Measurements from ENCODE around the gene TTC21A.
A peak's percentile ranks its signal among the peaks of the same experiment; 100 is the strongest.
"Not testable (repeated sequence)": the region's sequence is repeated elsewhere in the genome, so short reads cannot be mapped to it uniquely, and the experiment has no call there.

TTC21A gene

GRCh38 chr3:39153977-39154279 is 46.4 kb downstream of the TTC21A start:
- DNase-seq, result no peak

DNA sequence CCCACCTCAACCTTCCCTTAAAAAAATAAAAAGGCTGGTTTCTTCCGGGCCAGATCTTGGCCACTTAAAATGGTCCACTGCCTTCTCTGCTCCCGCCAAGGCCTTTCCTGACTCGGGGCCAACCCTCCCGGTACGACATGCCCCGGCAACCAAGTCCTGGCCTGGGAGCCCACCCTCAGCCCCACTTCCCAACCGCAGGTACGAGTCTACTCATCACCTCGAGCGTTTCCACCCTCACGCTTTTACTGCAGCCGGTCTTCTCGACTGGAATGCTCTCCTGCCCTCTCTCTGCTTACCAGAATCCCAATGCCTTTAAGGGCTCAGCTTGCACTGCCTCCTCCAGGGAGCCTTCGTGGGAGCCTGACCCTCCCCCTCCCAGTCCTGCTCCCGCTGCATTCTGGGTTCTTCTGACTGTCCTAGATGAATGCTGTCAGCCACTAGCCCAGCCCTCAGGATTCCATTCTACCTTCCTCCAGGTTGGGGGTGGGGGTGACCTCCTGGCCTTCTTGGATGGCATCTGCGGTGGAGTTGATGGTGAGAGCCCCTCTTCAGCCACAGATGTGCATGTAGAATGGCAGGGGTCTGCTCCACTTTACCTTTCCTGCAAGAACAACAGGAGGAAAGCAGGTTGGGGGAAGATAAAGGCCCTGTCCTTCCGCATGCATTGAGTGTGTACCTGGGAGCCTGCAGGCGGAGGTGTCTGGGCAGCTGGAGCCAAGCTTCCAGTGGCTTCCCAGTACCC is 47.0 kb downstream of the TTC21A start:
- no peak for DNase-seq

DNA sequence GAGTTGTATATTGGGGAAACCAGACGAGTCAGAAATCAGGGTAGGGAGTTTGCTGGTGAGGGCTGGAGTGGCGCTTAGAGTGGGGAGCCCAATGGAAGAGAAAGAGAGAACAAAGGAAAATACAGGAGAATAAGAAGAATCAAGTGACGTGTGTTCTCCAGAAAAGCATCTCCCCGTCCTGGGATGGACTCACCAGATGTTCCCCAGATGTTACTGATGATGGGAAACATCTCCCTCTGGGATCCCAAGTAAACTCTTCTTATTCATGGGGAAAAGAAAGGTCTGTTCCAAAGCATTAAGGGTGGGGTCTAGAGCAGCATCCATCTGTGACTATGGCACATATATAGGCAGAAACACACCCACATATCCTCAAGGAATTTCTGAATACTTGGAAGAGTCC is 48.9 kb downstream of the TTC21A start:
- DNase-seq, result no peak

GRCh38 chr3:39157359-39157758 is 49.9 kb downstream of the TTC21A start:
- no peak for DNase-seq

- DNase-seq, result no peak
Observed at GRCh38 chr3:39158148-39158715, 50.8 kb downstream of the TTC21A start.

GRCh38 chr3:39164414-39164813 is 56.9 kb downstream of the TTC21A start:
- no peak for DNase-seq

- no peak for DNase-seq
Observed at GRCh38 chr3:39165518-39165917, 58.0 kb downstream of the TTC21A start.

DNA sequence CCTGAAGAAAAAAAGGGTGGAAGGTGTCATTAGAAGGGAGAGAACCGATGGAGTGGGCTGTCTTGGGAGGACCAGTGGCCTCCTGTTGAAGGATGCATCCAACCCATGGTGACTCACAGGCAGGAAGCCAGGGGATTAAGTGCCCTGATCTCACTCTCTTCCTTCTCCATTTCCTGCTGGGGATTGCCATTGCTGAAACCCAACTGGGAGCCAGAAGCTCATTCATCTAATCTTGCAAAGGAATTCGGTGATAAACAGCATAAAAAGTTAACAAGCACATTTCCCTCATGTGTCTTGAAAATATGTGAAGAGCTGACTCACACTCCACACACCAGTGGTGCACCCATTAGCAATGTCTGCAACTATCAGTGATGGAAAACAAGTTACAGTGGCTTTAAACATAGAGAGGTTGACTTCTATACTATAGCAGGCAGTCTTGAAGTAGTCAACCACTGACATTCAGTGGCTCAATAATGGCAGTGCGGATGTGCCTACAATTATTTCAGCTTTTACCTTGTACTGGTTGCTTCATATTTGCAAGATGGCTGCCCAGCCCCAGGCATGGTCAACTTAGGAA is 58.7 kb downstream of the TTC21A start:
- DNase-seq, result no peak

GRCh38 chr3:39166932-39167532 is 59.6 kb downstream of the TTC21A start:
- DNase-seq, result peak; percentile 36

- DNase-seq, result no peak
Observed at GRCh38 chr3:39168156-39168780, 60.8 kb downstream of the TTC21A start.

GRCh38 chr3:39169712-39170111 is 62.2 kb downstream of the TTC21A start:
- no peak for DNase-seq

GRCh38 chr3:39170461-39170860 is 63.0 kb downstream of the TTC21A start:
- DNase-seq, result no peak

DNA sequence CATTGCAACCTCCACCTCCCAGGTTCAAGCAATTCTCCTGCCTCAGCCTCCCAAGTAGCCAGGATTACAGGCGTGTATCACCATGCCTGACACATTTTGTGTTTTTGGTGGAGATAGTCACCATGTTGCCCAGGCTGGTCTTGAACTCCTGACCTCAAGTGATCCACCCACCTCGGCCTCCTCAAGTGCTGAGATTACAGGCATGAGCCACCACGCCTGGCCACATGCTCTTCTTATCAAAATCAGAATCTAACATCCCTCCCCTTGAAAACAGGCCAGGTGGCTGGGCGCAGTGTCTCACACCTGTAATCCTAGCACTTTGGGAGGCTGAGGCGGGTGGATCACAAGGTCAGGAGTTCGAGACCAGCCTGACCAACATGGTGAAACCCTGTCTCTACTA is 63.4 kb downstream of the TTC21A start:
- DNase-seq, result not testable (repeated sequence)

DNA sequence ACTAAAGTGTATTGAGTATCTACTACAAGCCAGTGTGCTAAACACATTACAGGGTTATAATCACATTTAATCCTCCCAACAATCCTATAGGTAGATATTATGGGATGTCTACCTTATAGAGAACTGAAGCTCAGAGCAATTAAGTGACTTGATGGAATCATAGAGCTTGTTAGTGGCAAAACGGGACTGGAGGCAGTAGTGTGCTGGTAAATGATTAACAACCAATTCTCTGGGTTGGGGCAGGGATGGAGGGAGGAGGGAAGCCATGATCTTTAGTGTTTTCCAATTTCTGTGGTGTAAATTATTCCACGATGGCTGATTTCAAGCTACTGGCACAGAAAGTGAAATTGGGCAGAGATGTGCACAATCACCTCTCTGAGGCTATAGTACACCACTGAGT is 64.4 kb downstream of the TTC21A start:
- no peak for DNase-seq

GRCh38 chr3:39173318-39174125 is 66.0 kb downstream of the TTC21A start:
- no peak for DNase-seq

DNA sequence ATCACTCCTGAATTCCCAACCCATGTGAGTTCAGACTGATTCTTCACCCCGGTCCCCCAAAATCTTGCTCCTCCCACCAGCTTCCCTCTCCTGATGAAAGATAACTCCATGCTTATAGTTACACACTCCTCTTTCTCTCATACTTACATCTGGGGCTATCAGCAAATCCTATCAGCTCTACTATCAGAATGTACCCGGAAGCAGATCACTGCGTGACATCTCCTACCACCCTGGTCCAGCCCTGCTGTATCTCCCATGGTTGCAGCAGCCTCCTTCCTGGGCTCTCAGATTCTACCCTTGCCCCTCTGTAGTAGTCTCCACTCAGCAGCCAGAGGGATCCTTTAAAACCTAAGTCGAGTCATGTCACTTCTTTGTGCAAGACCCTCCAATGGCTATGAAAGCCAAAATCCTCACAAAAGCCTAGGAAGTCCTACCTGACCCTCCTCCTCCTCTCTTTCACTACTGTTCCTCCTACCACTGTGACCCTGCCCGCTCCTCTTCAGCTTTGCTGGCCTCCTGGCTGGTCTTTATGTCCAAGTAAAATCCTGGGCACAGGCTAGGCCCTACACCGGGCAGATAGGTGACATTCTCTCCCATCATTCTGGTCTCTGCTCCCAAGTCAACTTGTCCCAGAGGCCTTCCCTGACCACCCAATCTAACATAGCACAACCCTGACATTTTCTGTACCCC is 68.7 kb downstream of the TTC21A start:
- no peak for DNase-seq

GRCh38 chr3:39177708-39178332 is 70.3 kb downstream of the TTC21A start:
- DNase-seq, result peak; percentile 45

GRCh38 chr3:39178553-39178952 is 71.1 kb downstream of the TTC21A start:
- no peak for DNase-seq

DNA sequence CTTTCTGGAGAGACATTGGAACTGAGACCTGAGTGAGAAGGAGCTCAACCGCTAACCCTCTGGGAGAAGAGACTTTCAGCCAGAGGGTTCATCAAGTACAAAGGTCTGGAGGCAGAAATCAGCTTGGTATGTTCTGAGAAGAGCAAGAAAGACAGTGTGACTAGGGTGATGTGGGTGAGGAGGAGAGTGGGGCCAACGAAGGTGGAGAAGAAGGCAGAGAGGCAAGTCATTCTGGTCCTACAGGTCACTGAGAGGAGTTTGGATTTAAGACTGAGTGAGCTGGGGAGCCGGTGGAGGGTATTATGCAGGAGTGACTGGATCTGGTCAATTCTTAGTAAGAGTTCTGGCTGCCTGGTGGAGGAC is 72.7 kb downstream of the TTC21A start:
- no peak for DNase-seq

DNA sequence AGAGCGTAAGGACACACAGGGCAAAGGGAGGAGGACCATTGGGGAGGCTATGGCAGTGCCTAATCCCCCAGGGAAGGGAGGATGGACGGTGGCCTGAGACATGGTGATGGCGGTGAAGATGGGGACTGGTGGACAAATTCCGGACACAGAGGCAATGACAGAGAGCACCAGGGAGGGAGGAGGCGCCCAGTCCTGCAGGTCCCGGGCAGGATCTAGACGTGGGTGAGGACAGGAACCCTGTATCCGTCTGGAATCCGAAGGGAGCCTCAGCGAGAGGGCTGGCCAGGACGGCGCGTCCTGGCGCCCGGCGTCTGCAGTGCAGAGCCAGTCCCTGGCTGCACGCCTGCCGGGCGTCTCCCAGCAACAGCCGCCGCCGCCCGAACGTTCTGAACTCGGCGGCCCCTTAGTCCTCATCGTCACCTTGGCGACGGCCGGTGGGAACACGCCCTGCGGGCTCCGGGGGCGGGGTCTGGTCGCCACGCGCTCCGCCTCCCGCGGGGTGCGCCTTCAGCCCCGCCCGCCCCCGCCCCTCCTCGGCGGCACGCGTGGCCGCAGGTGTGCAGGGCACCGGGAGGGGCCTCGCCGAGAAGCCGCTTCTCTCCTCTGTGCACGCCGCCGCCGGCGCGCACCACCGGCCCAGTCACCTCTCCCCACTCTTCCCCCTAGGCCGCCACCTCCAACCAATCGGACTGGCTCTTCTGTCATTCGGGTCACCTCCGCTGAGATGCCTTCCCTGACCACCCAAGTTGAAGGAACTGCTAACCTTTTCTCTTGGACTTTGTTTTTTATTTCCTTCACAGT is 73.3 kb downstream of the TTC21A start:
- DNase-seq, result peak; percentile 84

Data from NCI-H345 (cell line).